HepG2 (cell line): ENCODE measurements around the gene RALB. TPM values are rescaled to one million over a fixed set of nuclear protein-coding genes. Genes with fewer than 3 reads are reported as not detected.
A peak's percentile ranks its signal among the peaks of the same experiment; 100 is the strongest.

ENCODE experiments used
- ATAC-seq: fragments of 200-7000 bp; cut with Tn5 transposase; 3 replicates; pipeline ENCODE4 v1.9.1; 2020; ENCODE audit warnings: mild to moderate bottlenecking, moderate library complexity
- BruUV-seq: library from RNA; stranded (reverse); fragments of 400-500 nt; replicated peaks from 2 replicates; lab custom pipeline; 2021; lab: Mats Ljungman, UMichigan
- CTCF ChIA-PET: fragments of 300-600 bp; formaldehyde crosslinking; extraction: SDS; loops from one replicate; lab custom pipeline; 2021; ENCODE audit warnings: low total read pairs, inconsistent platforms, low intra/inter-chr PET ratio; lab: Yijun Ruan, JAX
- POLR2A ChIA-PET: fragments of 350-600 bp; sonication (Branson Sonifier 250); formaldehyde crosslinking; loops from one replicate; lab custom pipeline; 2020; ENCODE audit warnings: antibody characterized with exemption, inconsistent platforms; lab: Yijun Ruan, JAX
- DNase-seq: peaks from one replicate; pipeline ENCODE4 v3.0.0-alpha.2; 2015; ENCODE audit warnings: low spot score
- FAIRE-seq: peaks from 3 replicates; lab custom pipeline; 2011; peaks lifted over from hg19 to GRCh38; lab: Jason Lieb, UNC
- H2AFZ ChIP-seq: one replicate; pipeline ENCODE4 v1.6.1; 2011; ENCODE audit warnings: low read length, inconsistent platforms
- H3K27ac ChIP-seq: fragments of 300-600 bp; 3 replicates; pipeline ENCODE4 v1.8.0; 2011; ENCODE audit warnings: mixed run types, mild to moderate bottlenecking, mixed read lengths, low read length, inconsistent platforms; ENCODE audit not compliant: insufficient read depth; ENCODE audit errors: extremely low read length
- H3K27me3 ChIP-seq, 2 experiments: fragments of 200-600 bp in 1 of 2; 2 replicates in 1 of 2; 3 replicates in 1 of 2; pipeline versions ENCODE4 v1.6.0 to v1.8.0; 2011; ENCODE audit warnings: low read length in 2 of 2, mild to moderate bottlenecking in 2 of 2, moderate library complexity in 2 of 2, inconsistent platforms in 1 of 2; ENCODE audit not compliant: insufficient read depth in 2 of 2, control insufficient read depth in 1 of 2
- H3K36me3 ChIP-seq, 2 experiments: fragments of 200-600 bp in 1 of 2; replicated peaks in 1 of 2; 2 replicates in 1 of 2; 3 replicates in 1 of 2; pipeline versions ENCODE4 v1.5.1 to v1.8.0; 2011; ENCODE audit warnings: low read length in 2 of 2, inconsistent platforms in 1 of 2; ENCODE audit not compliant: insufficient read depth in 2 of 2, control insufficient read depth in 1 of 2
- H3K4me1 ChIP-seq: 2 replicates; pipeline ENCODE4 v1.5.1; 2012; ENCODE audit warnings: low read length, inconsistent platforms; ENCODE audit not compliant: insufficient read depth
- H3K4me2 ChIP-seq: 2 replicates; pipeline ENCODE4 v1.6.0; 2011; ENCODE audit warnings: low read depth, low read length, inconsistent platforms
- H3K4me3 ChIP-seq, 3 experiments: fragments of 200-600 bp in 1 of 3; sonication (generic), shearing (Covaris generic) in 1 of 3; replicated peaks in 1 of 3; 2 replicates each; pipeline ENCODE4 v1.5.1; 2011 to 2016; ENCODE audit warnings: low read length in 3 of 3, inconsistent platforms in 2 of 3, low read depth in 2 of 3, mild to moderate bottlenecking in 2 of 3, control low read depth in 1 of 3, mixed read lengths in 1 of 3; ENCODE audit not compliant: insufficient read depth in 1 of 3
- H3K79me2 ChIP-seq: one replicate; pipeline ENCODE4 v1.6.1; 2011; ENCODE audit warnings: low read length, inconsistent platforms; ENCODE audit not compliant: insufficient read depth
- H3K9ac ChIP-seq: 2 replicates; pipeline ENCODE4 v1.6.0; 2011; ENCODE audit warnings: mild to moderate bottlenecking, low read depth, low read length, inconsistent platforms; ENCODE audit not compliant: insufficient read depth
- H3K9me3 ChIP-seq: 2 replicates; pipeline ENCODE4 v1.5.1; 2012; ENCODE audit warnings: mild to moderate bottlenecking, low read length
- H4K20me1 ChIP-seq: 2 replicates; pipeline ENCODE4 v1.6.0; 2011; ENCODE audit warnings: inconsistent platforms, mild to moderate bottlenecking, low read length, moderate library complexity; ENCODE audit not compliant: insufficient read depth
- DNMT3B ChIP-seq: conservative IDR thresholded peaks from 2 replicates; pipeline ENCODE4 v1.6.1; 2016; ENCODE audit warnings: missing biosample characterization, control low read depth
- GMEB1 ChIP-seq: sonication (generic); formaldehyde crosslinking; IDR thresholded peaks from 2 replicates; pipeline ENCODE4 v1.5.1; 2020; ENCODE audit warnings: missing genetic modification reagents, mild to moderate bottlenecking, borderline replicate concordance
- HOXA9 ChIP-seq: sonication (generic); formaldehyde crosslinking; IDR thresholded peaks from 2 replicates; pipeline ENCODE4 v1.8.1; 2022; ENCODE audit warnings: missing genetic modification reagents, mild to moderate bottlenecking, moderate library complexity, borderline replicate concordance
- MNT ChIP-seq: fragments of 450-650 bp; IDR thresholded peaks from 2 replicates; pipeline ENCODE4 v1.6.1; 2016
- PPARG ChIP-seq: conservative IDR thresholded peaks from 2 replicates; pipeline ENCODE4 v1.6.1; 2016; ENCODE audit warnings: missing biosample characterization, missing genetic modification reagents
- TEF ChIP-seq: sonication (generic); formaldehyde crosslinking; IDR thresholded peaks from 2 replicates; pipeline ENCODE4 v1.5.0; 2020; ENCODE audit warnings: missing genetic modification reagents
- YY1 ChIP-seq: IDR thresholded peaks from 2 replicates; pipeline ENCODE4 v1.6.1; 2011; ENCODE audit warnings: low read length, low read depth, moderate library complexity, mild to moderate bottlenecking; ENCODE audit not compliant: insufficient read depth, insufficient replicate concordance
- ZNF552 ChIP-seq: sonication (generic); formaldehyde crosslinking; IDR thresholded peaks from 2 replicates; pipeline ENCODE4 v1.9.0; 2022; ENCODE audit warnings: missing genetic modification reagents, mild to moderate bottlenecking, borderline replicate concordance
- ZNF770 ChIP-seq: sonication (generic); formaldehyde crosslinking; IDR thresholded peaks from 2 replicates; pipeline ENCODE4 v1.5.0; 2020; ENCODE audit warnings: mild to moderate bottlenecking, missing genetic modification reagents
- ZNF790 ChIP-seq: sonication (generic); formaldehyde crosslinking; IDR thresholded peaks from 2 replicates; pipeline ENCODE4 v1.8.0; 2022; ENCODE audit warnings: missing genetic modification reagents, mild to moderate bottlenecking, borderline replicate concordance
- ZSCAN12 ChIP-seq: sonication (generic); formaldehyde crosslinking; IDR thresholded peaks from 2 replicates; pipeline ENCODE4 v1.9.0; 2021; ENCODE audit warnings: mild to moderate bottlenecking, missing genetic modification reagents
- WGBS: methylation state at CpG from one replicate; pipeline ENCODE4 v1.1.6; 2017; ENCODE audit warnings: low lambda C conversion rate; 5-methylcytosine and 5-hydroxymethylcytosine counted together
- in situ Hi-C: cut with HindIII; loops from 2 replicates; pipeline ENCODE4 v1.10.0; 2017; ENCODE audit warnings: low pct_unique_long_range_greater_than_20kb; ENCODE audit not compliant: extremely low pct_ligation_motif_present
- intact Hi-C: fragments of 100-400 bp; cut with micrococcal nuclease; formaldehyde crosslinking; loops from one replicate; pipeline ENCODE4 v1.10.0; 2022; ENCODE audit not compliant: unreplicated experiment
- polyA plus RNA-seq, 8 experiments: library from polyadenylated mRNA; depleted of rRNA in 3 of 8; stranded (reverse) in 7 of 8; unstranded in 1 of 8; fragments of >200 nt; fragmentation: Illumina TruSeq in 4 of 8; extraction: Trizol in 4 of 8; gene quantifications; 2 replicates each; pipeline versions ENCODE4 v1.2.1 to v1.2.3, GENCODE V29; 2011 to 2016; ENCODE audit warnings: low read depth in 4 of 8, missing spikeins in 1 of 8, mixed read lengths in 1 of 8; ENCODE audit not compliant: insufficient read depth in 1 of 8
- total RNA-seq, 5 experiments: library from RNA; depleted of rRNA; stranded (reverse); fragments of >200 nt; fragmentation: Illumina TruSeq; extraction: Trizol; gene quantifications; 2 replicates each; pipeline ENCODE4 v1.2.3, GENCODE V29; 2016; ENCODE audit warnings: low read depth in 1 of 5

Gene RALB
- total and polyA plus RNA-seq, 2 of the 13 experiments (the other 11 are each of a cell fraction or from before 2014, with no cell fraction given) = 37.8 to 43.2 TPM

GRCh38 chr2:120262761-120263428 is 10.2 kb downstream of the RALB start:
- peaks cover 14% of the 10 kb centered on the region for H3K4me1 ChIP-seq
- ChIA-PET CTCF (no interaction called here), POLR2A (no interaction called here)
- no peak overlapping the region for H3K4me3 ChIP-seq
- no peaks in the 10 kb centered on the region for H3K36me3 ChIP-seq
- WGBS = 89% methylated on average over 10 of the region's 10 CpGs
- peaks cover 5% of the 10 kb centered on the region; the same call in 1 of the 2 replicates for H3K9me3 ChIP-seq
- no peak for FAIRE-seq
- no peak overlapping the region for H3K27ac ChIP-seq
- no peak overlapping the region for H3K4me2 ChIP-seq
- BruUV-seq = no TSS peak
- no peak for ATAC-seq
- in situ Hi-C loops = no loop called here
- H4K20me1 ChIP-seq = no peaks in the 10 kb centered on the region
- no peak overlapping the region for H2AFZ ChIP-seq
- no peak for TF ChIP-seq YY1
- 0 out of 2 replicates have a peak, but pooled peaks have one; percentile 32 for TF ChIP-seq ZNF770 (CRISPR knock-in tag)
- H3K79me2 ChIP-seq = peaks cover 24% of the 10 kb centered on the region
- no peaks in the 10 kb centered on the region for H3K27me3 ChIP-seq
- no peak for DNase-seq
- no peak overlapping the region for H3K9ac ChIP-seq
- intact Hi-C loops = no loop called here

- no TSS peak for BruUV-seq
- intact Hi-C loops (no loop called here), in situ Hi-C loops (no loop called here)
- peaks cover 17% of the 10 kb centered on the region for H3K79me2 ChIP-seq
- WGBS = 93% methylated on average over 12 of the region's 12 CpGs
- ChIA-PET POLR2A (interaction anchor here (1.9 kb wide), 1 partner anchor 13 kb away, joined by 4 read pairs; the partner anchor contains the start of gene RALB), CTCF (no interaction called here)
- DNase-seq (no peak), ATAC-seq (no peak), FAIRE-seq (no peak)
- no peak overlapping the region for H3K4me3 ChIP-seq
- peaks cover 5% of the 10 kb centered on the region; the same call in 1 of the 2 replicates for H3K9me3 ChIP-seq
- no peaks in the 10 kb centered on the region for H3K27me3 ChIP-seq
- no peak overlapping the region for H2AFZ ChIP-seq
- H4K20me1 ChIP-seq = no peaks in the 10 kb centered on the region
- no peak overlapping the region for H3K9ac ChIP-seq
- peaks cover 10% of the 10 kb centered on the region for H3K4me1 ChIP-seq
- H3K4me2 ChIP-seq = no peak overlapping the region
- H3K27ac ChIP-seq = no peak overlapping the region
- H3K36me3 ChIP-seq = no peaks in the 10 kb centered on the region
- TF ChIP-seq HOXA9 (no peak), MNT (no peak), TEF (CRISPR knock-in tag) (no peak), ZNF552 (CRISPR knock-in tag) (no peak), GMEB1 (CRISPR knock-in tag) (no peak), ZSCAN12 (CRISPR knock-in tag) (no peak), PPARG (CRISPR knock-in tag) (no peak), DNMT3B (CRISPR knock-in tag) (no peak), ZNF790 (no peak)
Observed at GRCh38 chr2:120265006-120265405, 12.4 kb downstream of the RALB start.
